ENCODE measurements around the gene VN1R4. TPM values are rescaled to one million over a fixed set of nuclear protein-coding genes. Genes with fewer than 3 reads are reported as not detected.
"Not testable (repeated sequence)": the region's sequence is repeated elsewhere in the genome, so short reads cannot be mapped to it uniquely, and the experiment has no call there.

VN1R4 gene
- total RNA-seq, 4 donors from 2014 or later = not detected

GRCh38 chr19:53254411-53255341 lies 12.8 kb downstream of the VN1R4 start, which contains the start of gene ZNF677:
Gene ZNF677 (minus strand): TSS chr19:53254873. CDS start chr19:53251550, 3,323 bp downstream.
- H3K9me3 ChIP-seq = peaks cover 0 to 34% (median 0%) of the 10 kb centered on the region in 3 donors
- H3K27ac ChIP-seq = peak within 1 kb of the TSS; percentile 68 to 91 (median 84)
- H3K36me3 ChIP-seq = peaks cover 4 to 37% of the 10 kb centered on the region in 2 donors
- H3K4me1 ChIP-seq = peaks cover 3 to 21% (median 4%) of the 10 kb centered on the region in 3 donors
- TF ChIP-seq POLR2A (IDR thresholded peaks at IDR 0.05) (peak; percentile 49 to 56), POLR2AphosphoS5 (IDR thresholded peaks at IDR 0.05) (peak; percentile 81), EP300 (IDR thresholded peaks at IDR 0.05) (no peak), CTCF (IDR thresholded peaks at IDR 0.05) (no peak)
- no peaks in the 10 kb centered on the region for H3K27me3 ChIP-seq
- peak within 1 kb of the TSS; percentile 82 to 83 for H3K4me3 ChIP-seq
- ATAC-seq = peak; percentile 100
- 0 to 10% methylated on average over 16 to 33 of the region's 72 CpGs for WGBS, 2 donors (ENCODE audit: low coverage in 1 of 2)

GRCh38 chr19:53246498-53246897 lies 21.0 kb downstream of the VN1R4 start:
- no peak overlapping the region for H3K27ac ChIP-seq
- H3K4me1 ChIP-seq = no peaks in the 10 kb centered on the region
- no peaks in the 10 kb centered on the region for H3K27me3 ChIP-seq
- no peak overlapping the region for H3K4me3 ChIP-seq
- H3K36me3 ChIP-seq = peaks cover 17 to 98% of the 10 kb centered on the region in 2 donors
- peaks cover 0 to 97% (median 4%) of the 10 kb centered on the region in 3 donors for H3K9me3 ChIP-seq
- 92 to 100% methylated on average over 1 of the region's 1 CpG for WGBS, 2 donors (ENCODE audit: low coverage in 1 of 2)
- TF ChIP-seq EP300 (IDR thresholded peaks at IDR 0.05) = no peak
- no peak for TF ChIP-seq POLR2AphosphoS5 (IDR thresholded peaks at IDR 0.05)
- no peak for TF ChIP-seq CTCF (IDR thresholded peaks at IDR 0.05)
- TF ChIP-seq POLR2A (IDR thresholded peaks at IDR 0.05) = no peak
- no peak for ATAC-seq

DNA sequence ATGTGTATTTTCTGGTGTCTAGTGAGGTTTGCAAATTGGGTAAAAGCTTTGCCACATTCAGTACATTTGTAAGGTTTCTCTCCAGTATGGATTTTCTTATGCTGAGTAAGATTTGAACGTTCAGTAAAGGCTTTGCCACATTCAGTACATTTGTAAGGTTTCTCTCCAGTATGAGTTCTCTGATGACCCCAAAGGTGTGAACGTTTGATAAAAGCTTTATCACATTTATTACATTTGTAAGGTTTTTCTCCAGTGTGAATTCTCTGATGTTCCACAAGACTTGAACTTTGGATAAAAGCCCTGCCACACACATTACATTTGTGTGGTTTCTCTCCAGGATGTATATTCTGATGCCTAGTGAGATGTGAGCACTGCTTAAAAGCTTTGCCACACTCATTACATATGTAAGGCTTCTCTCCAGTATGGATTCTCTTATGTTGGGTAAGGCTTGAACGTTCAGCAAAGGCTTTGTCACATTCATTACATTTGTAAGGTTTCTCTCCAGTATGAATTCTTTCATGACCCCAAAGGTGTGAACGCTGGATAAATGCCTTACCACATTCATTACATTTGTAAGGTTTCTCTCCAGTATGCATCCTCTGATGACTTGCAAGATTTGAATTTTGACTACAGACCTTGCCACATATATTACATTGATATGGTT lies 30.3 kb downstream of the VN1R4 start:
- Histone ChIP-seq H3K27ac (no peak overlapping the region), H3K9me3 (peaks cover 4 to 100% (median 13%) of the 10 kb centered on the region in 3 donors), H3K4me1 (no peaks in the 10 kb centered on the region), H3K36me3 (peaks cover 29 to 63% of the 10 kb centered on the region in 2 donors), H3K27me3 (no peaks in the 10 kb centered on the region), H3K4me3 (no peak overlapping the region)
- no peak for ATAC-seq
- WGBS, 2 donors (ENCODE audit: low coverage in 1 of 2) = 90 to 95% methylated on average over 4 of the region's 4 CpGs
- TF ChIP-seq POLR2A (IDR thresholded peaks at IDR 0.05) = no peak
- TF ChIP-seq CTCF (IDR thresholded peaks at IDR 0.05) = no peak
- TF ChIP-seq POLR2AphosphoS5 (IDR thresholded peaks at IDR 0.05) = no peak
- TF ChIP-seq EP300 (IDR thresholded peaks at IDR 0.05) = no peak

DNA sequence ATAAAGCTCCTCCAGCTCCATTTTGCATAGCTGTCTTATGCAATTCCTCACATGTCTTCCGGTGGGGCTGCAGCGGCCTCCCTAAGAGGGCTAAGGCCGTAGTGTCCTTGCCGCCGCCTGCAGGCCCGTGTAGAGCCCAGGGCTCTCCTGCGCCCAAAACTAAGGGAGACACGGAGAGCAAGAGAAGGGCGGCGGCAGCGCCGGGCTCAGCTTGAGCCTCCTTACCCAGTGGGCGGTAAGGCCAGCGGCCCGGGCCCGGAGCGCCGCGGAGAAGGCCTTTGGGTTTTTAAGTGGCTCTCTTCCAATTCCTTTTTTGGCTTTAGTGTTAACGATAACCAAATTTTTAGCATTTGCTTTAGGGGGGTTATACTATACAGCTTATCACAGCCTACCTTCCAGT lies 42.9 kb downstream of the VN1R4 start:
- H3K4me1 ChIP-seq = no peaks in the 10 kb centered on the region
- no peak for TF ChIP-seq POLR2AphosphoS5 (IDR thresholded peaks at IDR 0.05)
- no peak for TF ChIP-seq CTCF (IDR thresholded peaks at IDR 0.05)
- no peak for TF ChIP-seq POLR2A (IDR thresholded peaks at IDR 0.05)
- TF ChIP-seq EP300 (IDR thresholded peaks at IDR 0.05) = no peak
- H3K36me3 ChIP-seq = peaks cover 0 to 10% of the 10 kb centered on the region in 2 donors
- no peak for ATAC-seq
- no peak overlapping the region for H3K27ac ChIP-seq
- H3K9me3 ChIP-seq = peaks cover 0 to 91% (median 8%) of the 10 kb centered on the region in 3 donors
- no peaks in the 10 kb centered on the region for H3K27me3 ChIP-seq
- WGBS, 2 donors (ENCODE audit: low coverage in 1 of 2) = 98% methylated on average over 11 of the region's 20 CpGs; no CpG with 5 or more reads in 1 of the 2 donors
- H3K4me3 ChIP-seq = no peak overlapping the region

GRCh38 chr19:53222716-53223115 lies 44.8 kb downstream of the VN1R4 start:
- ATAC-seq, H3K36me3 ChIP-seq, H3K4me1 ChIP-seq, H3K4me3 ChIP-seq, H3K27ac ChIP-seq, H3K27me3 ChIP-seq: not testable (repeated sequence)
- WGBS, 2 donors (ENCODE audit: low coverage in 1 of 2) = no CpG with 5 or more reads among the region's 28 CpGs
- peaks cover 0 to 91% (median 8%) of the 10 kb centered on the region in 3 donors for H3K9me3 ChIP-seq
